Liver (tissue), 9 donors: ENCODE measurements around the gene CEP83. TPM values are rescaled to one million over a fixed set of nuclear protein-coding genes. Genes with fewer than 3 reads are reported as not detected.

Experiments
- DNase-seq: peaks from one replicate; pipeline ENCODE4 v3.0.0-alpha.2; 2017; ENCODE audit warnings: low spot score
- H3K27ac ChIP-seq, 2 donors: one replicate each; pipeline ENCODE4 v1.7.0; 2013; ENCODE audit warnings: inconsistent platforms in 2 of 2, low read length in 2 of 2, control low read depth in 1 of 2, low read depth in 1 of 2, mild to moderate bottlenecking in 1 of 2
- H3K27me3 ChIP-seq, 4 donors: one replicate each; pipeline versions ENCODE4 v1.6.1 to v1.7.0; 2013; ENCODE audit warnings: low read length in 3 of 4, inconsistent platforms in 1 of 4, mild to moderate bottlenecking in 1 of 4, moderate library complexity in 1 of 4; ENCODE audit not compliant: control insufficient read depth in 4 of 4, insufficient read depth in 4 of 4
- H3K36me3 ChIP-seq, 4 donors: one replicate each; pipeline versions ENCODE4 v1.6.1 to v1.7.0; 2013; ENCODE audit warnings: low read length in 3 of 4, mild to moderate bottlenecking in 3 of 4, low read depth in 1 of 4, moderate library complexity in 1 of 4; ENCODE audit not compliant: control insufficient read depth in 4 of 4, insufficient read depth in 3 of 4
- H3K4me1 ChIP-seq, 4 donors: one replicate each; pipeline versions ENCODE4 v1.6.1 to v1.7.0; 2013; ENCODE audit warnings: low read length in 3 of 4, mild to moderate bottlenecking in 3 of 4, moderate library complexity in 1 of 4; ENCODE audit not compliant: control insufficient read depth in 4 of 4, insufficient read depth in 4 of 4
- H3K4me3 ChIP-seq, 3 donors: one replicate each; pipeline versions ENCODE4 v1.6.1 to v1.7.0; 2013; ENCODE audit warnings: low read length in 3 of 3, control low read depth in 1 of 3, low read depth in 1 of 3, mild to moderate bottlenecking in 1 of 3
- H3K9ac ChIP-seq, 2 donors: one replicate each; pipeline ENCODE4 v1.7.0; 2013; ENCODE audit warnings: low read length in 2 of 2, mild to moderate bottlenecking in 2 of 2, moderate library complexity in 2 of 2, control low read depth in 1 of 2, low read depth in 1 of 2
- H3K9me3 ChIP-seq, 4 donors: one replicate each; pipeline versions ENCODE4 v1.6.1 to v1.7.0; 2013; ENCODE audit warnings: low read length in 3 of 4; ENCODE audit not compliant: control insufficient read depth in 4 of 4
- EGR1 ChIP-seq, 2 donors: IDR thresholded peaks; 2 replicates each; pipeline ENCODE4 v1.6.1; 2016 to 2018; ENCODE audit warnings: antibody characterized with exemption in 2 of 2, low read depth in 2 of 2
- FOXA1 ChIP-seq: IDR thresholded peaks from 2 replicates; pipeline ENCODE4 v1.6.1; 2016; ENCODE audit warnings: antibody characterized with exemption
- FOXA2 ChIP-seq: IDR thresholded peaks from 2 replicates; pipeline ENCODE4 v1.6.1; 2016; ENCODE audit warnings: antibody characterized with exemption
- GABPA ChIP-seq, 2 donors: IDR thresholded peaks in 1 of 2; conservative IDR thresholded peaks in 1 of 2; 2 replicates each; pipeline ENCODE4 v1.6.1; 2016; ENCODE audit warnings: antibody characterized with exemption in 2 of 2, mild to moderate bottlenecking in 1 of 2, moderate library complexity in 1 of 2
- HNF4G ChIP-seq: IDR thresholded peaks from 2 replicates; pipeline ENCODE4 v1.6.1; 2016; ENCODE audit warnings: antibody characterized with exemption
- JUND ChIP-seq, 2 donors: IDR thresholded peaks; 2 replicates each; pipeline ENCODE4 v1.6.1; 2016; ENCODE audit warnings: antibody characterized with exemption in 2 of 2
- NR2F2 ChIP-seq: IDR thresholded peaks from 2 replicates; pipeline ENCODE4 v1.6.1; 2016; ENCODE audit warnings: antibody characterized with exemption
- RAD21 ChIP-seq, 2 donors: IDR thresholded peaks; 2 replicates each; pipeline ENCODE4 v1.6.1; 2016; ENCODE audit warnings: antibody characterized with exemption in 2 of 2, mild to moderate bottlenecking in 2 of 2
- RXRA ChIP-seq, 2 donors: IDR thresholded peaks; 2 replicates each; pipeline ENCODE4 v1.6.1; 2017 to 2018; ENCODE audit warnings: antibody characterized with exemption in 2 of 2, mild to moderate bottlenecking in 1 of 2
- SP1 ChIP-seq: IDR thresholded peaks from 2 replicates; pipeline ENCODE4 v1.6.1; 2018; ENCODE audit warnings: antibody characterized with exemption, mild to moderate bottlenecking
- TAF1 ChIP-seq: conservative IDR thresholded peaks from 2 replicates; pipeline ENCODE4 v1.6.1; 2016; ENCODE audit warnings: antibody characterized with exemption, mild to moderate bottlenecking
- YY1 ChIP-seq: IDR thresholded peaks from 2 replicates; pipeline ENCODE4 v1.6.1; 2016; ENCODE audit warnings: antibody characterized with exemption, mild to moderate bottlenecking
- WGBS: extraction: QIAGEN DNeasy Blood & Tissue Kit; methylation state at CpG from one replicate; pipeline ENCODE4 v1.1.7; 2013; 5-methylcytosine and 5-hydroxymethylcytosine counted together
- polyA plus RNA-seq, 2 donors: library from polyadenylated mRNA; stranded (reverse) in 1 of 2; unstranded in 1 of 2; fragments of 200-250 nt in 1 of 2; fragments of >200 nt in 1 of 2; fragmentation: Nextera tagmentation in 1 of 2; extraction: Ambion mirVana in 1 of 2; gene quantifications; one replicate each; pipeline versions ENCODE4 v1.2.1 to v1.2.3, GENCODE V29; 2013 to 2015
- total RNA-seq, 2 donors: library from RNA; depleted of rRNA; stranded (reverse); fragments of >200 nt; gene quantifications; one replicate each; pipeline ENCODE4 v1.2.3, GENCODE V29; 2014
- TF ChIP-seq, protein P1 (sequence below): IDR thresholded peaks from 2 replicates; pipeline ENCODE4 v1.6.1; 2016; ENCODE audit warnings: antibody characterized with exemption
- TF ChIP-seq, protein P2 (sequence below): IDR thresholded peaks from 2 replicates; pipeline ENCODE4 v1.6.1; 2016; ENCODE audit warnings: antibody characterized with exemption
- TF ChIP-seq, protein P3 (sequence below): IDR thresholded peaks from 2 replicates; pipeline ENCODE4 v1.6.1; 2016; ENCODE audit warnings: antibody characterized with exemption
- TF ChIP-seq, protein P4 (sequence below): IDR thresholded peaks from 2 replicates; pipeline ENCODE4 v1.6.1; 2016; ENCODE audit warnings: antibody characterized with exemption, mild to moderate bottlenecking
- TF ChIP-seq, protein P5 (sequence below): fragments of 150-350 bp; IDR thresholded peaks from 2 replicates; pipeline ENCODE4 v1.5.1; 2017; ENCODE audit warnings: improper control_type of control experiment, low read depth, low read length; ENCODE audit not compliant: missing input control
- donor health status: healthy.
- donor health status: healthy.
- donor health status: healthy.
- donor health status: healthy.
- donor health status: healthy.

CEP83 gene
- total and polyA plus RNA-seq, 4 donors: 1.9 to 8.4 (median 5.2) TPM

- TF ChIP-seq NR2F2 (no peak), FOXA1 (no peak), SP1 (no peak)
- TF ChIP-seq, protein P1, sequence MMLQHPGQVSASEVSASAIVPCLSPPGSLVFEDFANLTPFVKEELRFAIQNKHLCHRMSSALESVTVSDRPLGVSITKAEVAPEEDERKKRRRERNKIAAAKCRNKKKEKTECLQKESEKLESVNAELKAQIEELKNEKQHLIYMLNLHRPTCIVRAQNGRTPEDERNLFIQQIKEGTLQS: no peak
- TF ChIP-seq, protein P2, sequence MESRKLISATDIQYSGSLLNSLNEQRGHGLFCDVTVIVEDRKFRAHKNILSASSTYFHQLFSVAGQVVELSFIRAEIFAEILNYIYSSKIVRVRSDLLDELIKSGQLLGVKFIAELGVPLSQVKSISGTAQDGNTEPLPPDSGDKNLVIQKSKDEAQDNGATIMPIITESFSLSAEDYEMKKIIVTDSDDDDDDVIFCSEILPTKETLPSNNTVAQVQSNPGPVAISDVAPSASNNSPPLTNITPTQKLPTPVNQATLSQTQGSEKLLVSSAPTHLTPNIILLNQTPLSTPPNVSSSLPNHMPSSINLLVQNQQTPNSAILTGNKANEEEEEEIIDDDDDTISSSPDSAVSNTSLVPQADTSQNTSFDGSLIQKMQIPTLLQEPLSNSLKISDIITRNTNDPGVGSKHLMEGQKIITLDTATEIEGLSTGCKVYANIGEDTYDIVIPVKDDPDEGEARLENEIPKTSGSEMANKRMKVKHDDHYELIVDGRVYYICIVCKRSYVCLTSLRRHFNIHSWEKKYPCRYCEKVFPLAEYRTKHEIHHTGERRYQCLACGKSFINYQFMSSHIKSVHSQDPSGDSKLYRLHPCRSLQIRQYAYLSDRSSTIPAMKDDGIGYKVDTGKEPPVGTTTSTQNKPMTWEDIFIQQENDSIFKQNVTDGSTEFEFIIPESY: no peak
These were observed 38.4 kb upstream of the CEP83 start (continued) for GRCh38 chr12:94498073-94498472.

GRCh38 chr12:94495445-94496115 is 35.9 kb upstream of the CEP83 start:
- 85% methylated on average over 4 of the region's 4 CpGs for WGBS
- H3K9me3 ChIP-seq: no peaks in the 10 kb centered on the region

More at GRCh38 chr12:94495445-94496115, 35.9 kb upstream of the CEP83 start:
- Histone ChIP-seq H3K27me3 (no peaks in the 10 kb centered on the region), H3K36me3 (no peaks in the 10 kb centered on the region), H3K9ac (no peak overlapping the region), H3K27ac (no peak overlapping the region), H3K4me3 (no peak overlapping the region), H3K4me1 (peaks cover 0 to 6% (median 0%) of the 10 kb centered on the region in 4 donors)
- no peak for DNase-seq
- TF ChIP-seq, protein P3, sequence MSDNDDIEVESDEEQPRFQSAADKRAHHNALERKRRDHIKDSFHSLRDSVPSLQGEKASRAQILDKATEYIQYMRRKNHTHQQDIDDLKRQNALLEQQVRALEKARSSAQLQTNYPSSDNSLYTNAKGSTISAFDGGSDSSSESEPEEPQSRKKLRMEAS: no peak
- TF ChIP-seq NR2F2 (no peak), FOXA2 (no peak), JUND (IDR thresholded peaks at IDR 0.05) (no peak), RXRA (IDR thresholded peaks at IDR 0.05) (no peak), EGR1 (IDR thresholded peaks at IDR 0.05; ENCODE audit: low read depth in 2 of 2) (no peak), GABPA (IDR thresholded peaks at IDR 0.05 in 1 of 2, conservative IDR thresholded peaks at IDR 0.05 in 1 of 2) (no peak), TAF1 (no peak), HNF4G (no peak), FOXA1 (no peak), RAD21 (IDR thresholded peaks at IDR 0.05) (no peak), YY1 (no peak)
- TF ChIP-seq, protein P4, sequence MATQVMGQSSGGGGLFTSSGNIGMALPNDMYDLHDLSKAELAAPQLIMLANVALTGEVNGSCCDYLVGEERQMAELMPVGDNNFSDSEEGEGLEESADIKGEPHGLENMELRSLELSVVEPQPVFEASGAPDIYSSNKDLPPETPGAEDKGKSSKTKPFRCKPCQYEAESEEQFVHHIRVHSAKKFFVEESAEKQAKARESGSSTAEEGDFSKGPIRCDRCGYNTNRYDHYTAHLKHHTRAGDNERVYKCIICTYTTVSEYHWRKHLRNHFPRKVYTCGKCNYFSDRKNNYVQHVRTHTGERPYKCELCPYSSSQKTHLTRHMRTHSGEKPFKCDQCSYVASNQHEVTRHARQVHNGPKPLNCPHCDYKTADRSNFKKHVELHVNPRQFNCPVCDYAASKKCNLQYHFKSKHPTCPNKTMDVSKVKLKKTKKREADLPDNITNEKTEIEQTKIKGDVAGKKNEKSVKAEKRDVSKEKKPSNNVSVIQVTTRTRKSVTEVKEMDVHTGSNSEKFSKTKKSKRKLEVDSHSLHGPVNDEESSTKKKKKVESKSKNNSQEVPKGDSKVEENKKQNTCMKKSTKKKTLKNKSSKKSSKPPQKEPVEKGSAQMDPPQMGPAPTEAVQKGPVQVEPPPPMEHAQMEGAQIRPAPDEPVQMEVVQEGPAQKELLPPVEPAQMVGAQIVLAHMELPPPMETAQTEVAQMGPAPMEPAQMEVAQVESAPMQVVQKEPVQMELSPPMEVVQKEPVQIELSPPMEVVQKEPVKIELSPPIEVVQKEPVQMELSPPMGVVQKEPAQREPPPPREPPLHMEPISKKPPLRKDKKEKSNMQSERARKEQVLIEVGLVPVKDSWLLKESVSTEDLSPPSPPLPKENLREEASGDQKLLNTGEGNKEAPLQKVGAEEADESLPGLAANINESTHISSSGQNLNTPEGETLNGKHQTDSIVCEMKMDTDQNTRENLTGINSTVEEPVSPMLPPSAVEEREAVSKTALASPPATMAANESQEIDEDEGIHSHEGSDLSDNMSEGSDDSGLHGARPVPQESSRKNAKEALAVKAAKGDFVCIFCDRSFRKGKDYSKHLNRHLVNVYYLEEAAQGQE: no peak
- TF ChIP-seq, protein P5, sequence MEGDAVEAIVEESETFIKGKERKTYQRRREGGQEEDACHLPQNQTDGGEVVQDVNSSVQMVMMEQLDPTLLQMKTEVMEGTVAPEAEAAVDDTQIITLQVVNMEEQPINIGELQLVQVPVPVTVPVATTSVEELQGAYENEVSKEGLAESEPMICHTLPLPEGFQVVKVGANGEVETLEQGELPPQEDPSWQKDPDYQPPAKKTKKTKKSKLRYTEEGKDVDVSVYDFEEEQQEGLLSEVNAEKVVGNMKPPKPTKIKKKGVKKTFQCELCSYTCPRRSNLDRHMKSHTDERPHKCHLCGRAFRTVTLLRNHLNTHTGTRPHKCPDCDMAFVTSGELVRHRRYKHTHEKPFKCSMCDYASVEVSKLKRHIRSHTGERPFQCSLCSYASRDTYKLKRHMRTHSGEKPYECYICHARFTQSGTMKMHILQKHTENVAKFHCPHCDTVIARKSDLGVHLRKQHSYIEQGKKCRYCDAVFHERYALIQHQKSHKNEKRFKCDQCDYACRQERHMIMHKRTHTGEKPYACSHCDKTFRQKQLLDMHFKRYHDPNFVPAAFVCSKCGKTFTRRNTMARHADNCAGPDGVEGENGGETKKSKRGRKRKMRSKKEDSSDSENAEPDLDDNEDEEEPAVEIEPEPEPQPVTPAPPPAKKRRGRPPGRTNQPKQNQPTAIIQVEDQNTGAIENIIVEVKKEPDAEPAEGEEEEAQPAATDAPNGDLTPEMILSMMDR: no peak
